Tibial nerve (tissue), 4 donors: ENCODE data around the gene AGMO.

ENCODE experiments used
- CTCF ChIP-seq, 5 experiments: fragments of 200-600 bp in 3 of 5; fragments of 450-650 bp in 2 of 5; sonication (generic) in 3 of 5; IDR thresholded peaks; one replicate each; pipeline ENCODE4 v1.5.1; 2016 to 2019; ENCODE audit warnings: antibody characterized with exemption in 5 of 5, mild to moderate bottlenecking in 3 of 5, moderate library complexity in 2 of 5
- EP300 ChIP-seq, 2 donors: sonication (generic); formaldehyde crosslinking; IDR thresholded peaks; one replicate each; pipeline ENCODE4 v1.6.1; 2017; ENCODE audit warnings: antibody characterized with exemption in 2 of 2, mild to moderate bottlenecking in 1 of 2
- POLR2A ChIP-seq, 2 donors: fragments of 450-650 bp; IDR thresholded peaks; one replicate each; pipeline ENCODE4 v1.6.1; 2017; ENCODE audit warnings: antibody characterized with exemption in 2 of 2, mild to moderate bottlenecking in 2 of 2, moderate library complexity in 2 of 2

- TF ChIP-seq CTCF (IDR thresholded peaks at IDR 0.05) (no peak), EP300 (IDR thresholded peaks at IDR 0.05) (no peak), POLR2A (IDR thresholded peaks at IDR 0.05) (no peak)
Measured at GRCh38 chr7:15234431-15234830, 327.4 kb downstream of the AGMO start.
